Adipocyte (in vitro differentiated cells): ENCODE measurements around the gene RCBTB1.
"Not testable (repeated sequence)": the region's sequence is repeated elsewhere in the genome, so short reads cannot be mapped to it uniquely, and the experiment has no call there.

ENCODE experiments used
- DNase-seq: peaks from one replicate; pipeline ENCODE4 v3.0.0-alpha.2; 2015; ENCODE audit warnings: low read depth
- H3K27me3 ChIP-seq: replicated peaks from 2 replicates; pipeline ENCODE4 v1.7.0; 2013; ENCODE audit warnings: mild to moderate bottlenecking, low read length, moderate library complexity; ENCODE audit not compliant: control insufficient read depth, insufficient read depth
- H3K36me3 ChIP-seq: 2 replicates; pipeline ENCODE4 v1.7.0; 2013; ENCODE audit warnings: low read length, mild to moderate bottlenecking, moderate library complexity; ENCODE audit not compliant: control insufficient read depth, insufficient read depth, severe bottlenecking
- H3K4me1 ChIP-seq: 2 replicates; pipeline ENCODE4 v1.7.0; 2013; ENCODE audit warnings: mild to moderate bottlenecking, low read length, moderate library complexity; ENCODE audit not compliant: control insufficient read depth, insufficient read depth
- H3K4me3 ChIP-seq: 2 replicates; pipeline ENCODE4 v1.7.0; 2013; ENCODE audit warnings: mild to moderate bottlenecking, low read length, moderate library complexity
- H3K9ac ChIP-seq: 2 replicates; pipeline ENCODE4 v1.7.0; 2013; ENCODE audit warnings: mild to moderate bottlenecking, low read length, moderate library complexity
- H3K9me3 ChIP-seq: 2 replicates; pipeline ENCODE4 v1.7.0; 2013; ENCODE audit warnings: mild to moderate bottlenecking, low read length, moderate library complexity; ENCODE audit not compliant: control insufficient read depth

RCBTB1 gene

GRCh38 chr13:49597043-49597641, 11.8 kb upstream of the RCBTB1 start:
- DNase-seq: no peak
- Histone ChIP-seq H3K9ac (no peak overlapping the region), H3K36me3 (no peaks in the 10 kb centered on the region), H3K4me1 (no peaks in the 10 kb centered on the region), H3K9me3 (no peaks in the 10 kb centered on the region), H3K4me3 (no peak overlapping the region), H3K27me3 (peaks cover 5% of the 10 kb centered on the region)

GRCh38 chr13:49596221-49596620, 10.9 kb upstream of the RCBTB1 start:
- no peaks in the 10 kb centered on the region for H3K4me1 ChIP-seq
- no peak for DNase-seq
- H3K36me3 ChIP-seq: no peaks in the 10 kb centered on the region
- H3K27me3 ChIP-seq: peaks cover 5% of the 10 kb centered on the region
- H3K9me3 ChIP-seq: no peaks in the 10 kb centered on the region
- H3K9ac ChIP-seq: no peak overlapping the region
- H3K4me3 ChIP-seq: no peak overlapping the region

GRCh38 chr13:49594576-49594975, 9.2 kb upstream of the RCBTB1 start:
- Histone ChIP-seq H3K4me3 (no peak overlapping the region), H3K9ac (no peak overlapping the region), H3K4me1 (no peaks in the 10 kb centered on the region), H3K9me3 (no peaks in the 10 kb centered on the region), H3K36me3 (no peaks in the 10 kb centered on the region), H3K27me3 (peaks cover 5% of the 10 kb centered on the region)
- no peak for DNase-seq

- H3K4me3 ChIP-seq, H3K9me3 ChIP-seq, DNase-seq, H3K27me3 ChIP-seq, H3K9ac ChIP-seq, H3K36me3 ChIP-seq, H3K4me1 ChIP-seq: not testable (repeated sequence)
These were observed 8.5 kb upstream of the RCBTB1 start for GRCh38 chr13:49593876-49594275.

- H3K27me3 ChIP-seq, H3K36me3 ChIP-seq, H3K9me3 ChIP-seq, H3K9ac ChIP-seq, DNase-seq, H3K4me3 ChIP-seq: not testable (repeated sequence)
- peaks cover 14% of the 10 kb centered on the region for H3K4me1 ChIP-seq
These were observed 5.4 kb upstream of the RCBTB1 start for GRCh38 chr13:49590714-49591113.

GRCh38 chr13:49587311-49587847, 2.0 kb upstream of the RCBTB1 start:
- H3K27me3 ChIP-seq: no peaks in the 10 kb centered on the region
- H3K4me3 ChIP-seq: no peak overlapping the region
- H3K9me3 ChIP-seq: no peaks in the 10 kb centered on the region
- DNase-seq: no peak
- H3K36me3 ChIP-seq: no peaks in the 10 kb centered on the region
- H3K4me1 ChIP-seq: peaks cover 24% of the 10 kb centered on the region
- H3K9ac ChIP-seq: no peak overlapping the region

DNA sequence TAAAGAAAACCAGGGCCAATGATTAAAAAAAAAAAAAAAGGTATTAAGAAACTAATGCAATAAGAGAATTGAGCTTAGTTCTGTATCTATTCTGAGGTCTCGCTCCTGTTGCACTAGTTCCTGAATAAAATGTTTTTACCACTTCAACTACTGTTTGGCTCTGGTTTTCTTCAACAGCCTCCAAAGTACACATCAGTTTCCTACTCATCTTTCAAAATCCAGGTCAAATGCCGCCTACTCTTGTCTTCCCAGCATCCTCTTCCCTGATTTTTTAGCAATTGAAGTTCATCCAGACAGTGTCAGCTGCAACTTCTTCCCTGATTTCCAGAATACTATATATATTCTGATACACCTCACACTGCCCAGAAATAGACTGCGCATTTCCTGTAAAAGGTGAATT, 1.4 kb upstream of the RCBTB1 start:
- Histone ChIP-seq H3K27me3 (no peaks in the 10 kb centered on the region), H3K9ac (no peak overlapping the region), H3K9me3 (no peaks in the 10 kb centered on the region), H3K4me1 (peaks cover 24% of the 10 kb centered on the region), H3K4me3 (no peak overlapping the region), H3K36me3 (peaks cover 2% of the 10 kb centered on the region)
- no peak for DNase-seq

GRCh38 chr13:49584771-49585182, 581 bp downstream of the RCBTB1 start:
- peak overlapping the region; percentile 97 for H3K4me3 ChIP-seq
- no peaks in the 10 kb centered on the region for H3K9me3 ChIP-seq
- peak; percentile 46 for DNase-seq
- peaks cover 9% of the 10 kb centered on the region for H3K36me3 ChIP-seq
- H3K9ac ChIP-seq: peak overlapping the region; percentile 89
- H3K27me3 ChIP-seq: no peaks in the 10 kb centered on the region
- H3K4me1 ChIP-seq: peaks cover 24% of the 10 kb centered on the region

DNA sequence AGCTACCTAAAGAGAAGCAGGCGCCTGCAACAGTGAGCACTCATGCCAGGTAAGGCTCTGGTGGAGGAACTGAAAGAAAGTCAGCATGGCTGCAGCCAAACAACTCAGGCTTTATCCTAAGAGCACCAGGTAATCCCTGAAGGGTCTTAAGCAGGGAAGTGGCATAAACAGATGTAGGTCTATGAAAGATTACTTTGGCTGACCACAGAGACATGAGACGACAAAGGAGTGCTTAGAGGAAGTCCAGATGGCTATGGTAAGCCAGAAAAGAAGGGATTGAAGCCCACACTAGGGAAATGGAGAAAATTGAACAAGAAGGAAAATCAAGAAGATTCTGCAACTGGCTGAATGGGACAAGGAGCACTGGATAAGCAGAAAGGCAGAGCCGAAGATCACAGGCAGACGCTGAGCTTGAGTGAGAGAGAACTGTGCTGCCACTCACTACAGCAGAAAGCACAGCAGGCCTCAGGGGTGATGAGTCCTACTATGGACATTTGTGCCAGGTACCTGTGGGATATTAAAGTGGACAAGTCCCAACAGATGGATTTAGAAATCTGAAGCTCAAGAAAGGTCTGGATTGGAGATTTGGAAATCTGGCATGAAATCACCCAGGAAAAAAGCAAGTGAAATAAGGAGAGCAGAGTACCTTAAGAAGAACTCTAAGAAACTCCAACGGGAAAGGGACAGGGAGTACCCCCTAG, 4.2 kb downstream of the RCBTB1 start:
- DNase-seq: no peak
- Histone ChIP-seq H3K27me3 (no peaks in the 10 kb centered on the region), H3K9ac (no peak overlapping the region), H3K9me3 (no peaks in the 10 kb centered on the region), H3K4me1 (peaks cover 14% of the 10 kb centered on the region), H3K36me3 (peaks cover 13% of the 10 kb centered on the region), H3K4me3 (no peak overlapping the region)

DNA sequence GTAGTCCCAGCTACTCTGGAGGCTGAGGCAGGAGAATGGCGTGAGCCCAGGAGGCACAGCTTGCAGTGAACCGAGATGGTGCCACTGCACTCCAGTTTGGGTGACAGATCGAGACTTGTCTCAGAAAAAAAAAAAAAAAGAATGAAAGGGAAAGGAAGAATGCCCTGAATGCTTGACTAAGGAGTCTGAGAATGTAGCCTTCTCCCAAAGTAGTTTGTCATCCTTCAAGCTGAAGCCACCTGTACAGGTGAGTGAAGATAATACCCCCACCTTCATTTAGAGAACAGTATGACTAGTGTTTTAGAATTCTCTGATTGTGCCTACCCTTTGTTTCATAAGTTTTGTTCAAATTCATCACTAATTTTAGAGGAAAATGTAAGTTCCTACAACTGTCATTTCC, 5.9 kb downstream of the RCBTB1 start:
- H3K36me3 ChIP-seq: peaks cover 13% of the 10 kb centered on the region
- DNase-seq: no peak
- H3K4me1 ChIP-seq: peaks cover 4% of the 10 kb centered on the region
- H3K4me3 ChIP-seq: no peak overlapping the region
- H3K9me3 ChIP-seq: no peaks in the 10 kb centered on the region
- H3K9ac ChIP-seq: no peak overlapping the region
- H3K27me3 ChIP-seq: no peaks in the 10 kb centered on the region

GRCh38 chr13:49571299-49572240, 13.8 kb downstream of the RCBTB1 start:
- H3K9me3 ChIP-seq: no peaks in the 10 kb centered on the region
- no peak for DNase-seq
- H3K27me3 ChIP-seq: no peaks in the 10 kb centered on the region
- no peak overlapping the region for H3K4me3 ChIP-seq
- H3K4me1 ChIP-seq: no peaks in the 10 kb centered on the region
- no peaks in the 10 kb centered on the region for H3K36me3 ChIP-seq
- H3K9ac ChIP-seq: no peak overlapping the region
